Mammary epithelial cell (primary cell): ENCODE measurements around the gene UBE2G1.

Source experiments
- CTCF ChIP-seq, 2 donors: IDR thresholded peaks in 1 of 2; conservative IDR thresholded peaks in 1 of 2; 2 replicates each; pipeline ENCODE4 v1.5.1; 2011 to 2012; ENCODE audit warnings: inconsistent platforms in 2 of 2, low read length in 2 of 2, mild to moderate bottlenecking in 2 of 2, control low read depth in 1 of 2, low read depth in 1 of 2; ENCODE audit not compliant: insufficient read depth in 1 of 2; ENCODE audit errors: extremely low read depth in 1 of 2
- EZH2 ChIP-seq: IDR thresholded peaks from 2 replicates; pipeline ENCODE4 v1.6.1; 2012; ENCODE audit warnings: low read length, inconsistent platforms, borderline replicate concordance

DNA sequence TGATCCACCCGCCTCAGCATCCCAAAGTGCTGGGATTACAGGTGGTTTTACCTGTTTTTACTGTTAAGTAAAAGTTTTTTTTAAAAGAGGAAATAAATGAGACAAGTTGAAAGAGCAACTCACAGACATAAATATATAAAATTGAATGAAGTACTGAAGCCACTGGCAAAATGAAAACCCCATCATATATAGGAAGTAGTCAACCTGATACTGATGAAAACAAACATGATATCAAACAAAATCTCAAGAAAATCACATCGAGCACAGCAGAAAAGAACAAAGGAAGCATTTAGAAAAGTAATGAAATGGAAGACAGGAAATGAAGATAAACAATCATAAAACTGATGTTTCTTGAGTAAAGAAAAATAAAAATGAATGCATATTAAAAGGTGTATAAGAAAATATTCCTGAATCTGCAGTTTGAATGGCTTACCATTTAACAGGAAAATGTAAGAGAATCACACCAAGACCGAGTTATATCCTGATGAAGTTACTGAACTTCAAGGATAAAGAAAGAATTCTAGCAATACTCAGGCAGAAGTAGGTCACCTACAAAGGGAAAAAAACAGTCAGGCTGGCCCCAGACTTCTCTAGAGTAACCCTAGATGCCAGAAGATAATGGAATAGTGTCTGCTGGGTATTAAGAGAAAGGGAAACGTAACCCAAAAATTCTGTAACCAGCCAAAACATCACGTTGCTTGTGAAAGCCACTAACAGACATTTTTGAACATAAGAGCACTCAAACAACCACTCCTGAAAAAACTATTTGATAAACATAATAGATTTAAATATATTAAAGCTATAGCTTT is 31.5 kb downstream of the UBE2G1 start:
- TF ChIP-seq CTCF (conservative IDR thresholded peaks at IDR 0.05 in 1 of 2, IDR thresholded peaks at IDR 0.05 in 1 of 2; ENCODE audit: extremely low read depth in 1 of 2, insufficient read depth in 1 of 2, low read depth in 1 of 2, low read length in 2 of 2): no peak
- TF ChIP-seq EZH2: no peak
